ENCODE measurements around the gene CCL24. TPM values are rescaled to one million over a fixed set of nuclear protein-coding genes. Genes with fewer than 3 reads are reported as not detected.
"Not testable (repeated sequence)": the region's sequence is repeated elsewhere in the genome, so short reads cannot be mapped to it uniquely, and the experiment has no call there.

CCL24 gene
- polyA plus RNA-seq, 3 donors, result 1.2 TPM; not detected in 2

- no peak overlapping the region for H2AFZ ChIP-seq (ENCODE audit: insufficient read depth, low read depth, low read length, poor library complexity, severe bottlenecking)
- no peak overlapping the region for H3K27ac Mint-ChIP-seq
Observed at GRCh38 chr7:75830978-75831377, 17.4 kb upstream of the CCL24 start.

GRCh38 chr7:75829656-75830055 is 16.1 kb upstream of the CCL24 start:
- Mint-ChIP-seq H3K27me3 (ENCODE audit: low read depth in 3 of 3) (peaks cover 17 to 26% (median 25%) of the 10 kb centered on the region in 3 donors), H3K4me3 (peak overlapping the region in 1 of 2 donors; percentile 30)
- intact Hi-C loops (cut with micrococcal nuclease); H4K20me1 ChIP-seq (ENCODE audit: insufficient read depth, low read length); H3K4me1 Mint-ChIP-seq; H3K9me3 ChIP-seq (replicated peaks in 1 of 2; ENCODE audit: control insufficient read depth in 1 of 2, insufficient read depth in 1 of 2, low read length in 2 of 2); H3K4me2 ChIP-seq (replicated peaks; ENCODE audit: extremely low read depth, low read length, poor library complexity, severe bottlenecking); H3K36me3 ChIP-seq (replicated peaks in 1 of 2; ENCODE audit: control insufficient read depth in 1 of 2, insufficient read depth in 2 of 2, low read length in 2 of 2); H3K9me3 Mint-ChIP-seq; H3K79me2 ChIP-seq (ENCODE audit: insufficient read depth, low read length); H3K27ac ChIP-seq (ENCODE audit: low read depth in 1 of 2, low read length in 2 of 2); H3K4me3 ChIP-seq (replicated peaks in 1 of 3; ENCODE audit: low read depth in 2 of 3, low read length in 3 of 3); H3K4me1 ChIP-seq (ENCODE audit: control insufficient read depth in 1 of 2, insufficient read depth in 2 of 2, low read length in 2 of 2); H2AFZ ChIP-seq (ENCODE audit: insufficient read depth, low read depth, low read length, poor library complexity, severe bottlenecking); H3K36me3 Mint-ChIP-seq; H3K27ac Mint-ChIP-seq; H3K27me3 ChIP-seq (ENCODE audit: control insufficient read depth in 2 of 2, insufficient read depth in 2 of 2, low read length in 2 of 2); DNase-seq; H3K9ac ChIP-seq (ENCODE audit: insufficient read depth, low read length, poor library complexity, severe bottlenecking): not testable (repeated sequence)
- WGBS (ENCODE audit: insufficient coverage), result 71% methylated on average over 1 of the region's 6 CpGs

More at GRCh38 chr7:75830978-75831377, 17.4 kb upstream of the CCL24 start:
- H3K4me1 ChIP-seq (ENCODE audit: control insufficient read depth in 1 of 2, insufficient read depth in 2 of 2, low read length in 2 of 2), result no peaks in the 10 kb centered on the region
- H3K79me2 ChIP-seq (ENCODE audit: insufficient read depth, low read length), result no peaks in the 10 kb centered on the region
- no peak for TF ChIP-seq CTCF (IDR thresholded peaks at IDR 0.05)
- H3K4me3 ChIP-seq (replicated peaks in 1 of 3; ENCODE audit: low read depth in 2 of 3, low read length in 3 of 3), result no peak overlapping the region
- Mint-ChIP-seq H3K27me3 (ENCODE audit: low read depth in 3 of 3) (peaks cover 17 to 25% (median 22%) of the 10 kb centered on the region in 3 donors), H3K4me3 (no peak overlapping the region), H3K9me3 (peaks cover 0 to 2% (median 0%) of the 10 kb centered on the region in 7 donors), H3K4me1 (peaks cover 8% of the 10 kb centered on the region), H3K36me3 (no peaks in the 10 kb centered on the region)
- H3K27me3 ChIP-seq (ENCODE audit: control insufficient read depth in 2 of 2, insufficient read depth in 2 of 2, low read length in 2 of 2), result no peaks in the 10 kb centered on the region
- intact Hi-C loops (cut with micrococcal nuclease), result no loop called here
- no peaks in the 10 kb centered on the region for H3K36me3 ChIP-seq (replicated peaks in 1 of 2; ENCODE audit: control insufficient read depth in 1 of 2, insufficient read depth in 2 of 2, low read length in 2 of 2)
- no peak overlapping the region for H3K4me2 ChIP-seq (replicated peaks; ENCODE audit: extremely low read depth, low read length, poor library complexity, severe bottlenecking)
- 97% methylated on average over 5 of the region's 6 CpGs for WGBS (ENCODE audit: insufficient coverage)
- no peak for DNase-seq
- no peak overlapping the region for H3K9ac ChIP-seq (ENCODE audit: insufficient read depth, low read length, poor library complexity, severe bottlenecking)
- H4K20me1 ChIP-seq (ENCODE audit: insufficient read depth, low read length), result no peaks in the 10 kb centered on the region
- no peaks in the 10 kb centered on the region for H3K9me3 ChIP-seq (replicated peaks in 1 of 2; ENCODE audit: control insufficient read depth in 1 of 2, insufficient read depth in 1 of 2, low read length in 2 of 2)
- H3K27ac ChIP-seq (ENCODE audit: low read depth in 1 of 2, low read length in 2 of 2), result no peak overlapping the region

Data from CD14-positive monocyte (primary cell).